GM23338 (cell line): ENCODE results near the gene VSTM2B. TPM values are rescaled to one million over a fixed set of nuclear protein-coding genes. Genes with fewer than 3 reads are reported as not detected.

ENCODE experiments used
- ATAC-seq: fragments of 200-7000 bp; cut with Tn5 transposase; 3 replicates; pipeline ENCODE4 v1.9.1; 2020
- DNase-seq: peaks from one replicate; pipeline ENCODE4 v3.0.0-alpha.2; 2015; ENCODE audit warnings: low spot score
- H2AFZ ChIP-seq: fragments of 200-600 bp; sonication (generic); 2 replicates; pipeline ENCODE4 v1.8.0; 2016; ENCODE audit warnings: antibody characterized with exemption, mild to moderate bottlenecking, moderate library complexity
- H3F3A ChIP-seq: fragments of 200-600 bp; sonication (generic); replicated peaks from 2 replicates; pipeline ENCODE4 v1.8.0; 2017; ENCODE audit warnings: antibody characterized with exemption, mixed run types, low read depth
- H3K27ac ChIP-seq: fragments of 200-600 bp; sonication (generic); 2 replicates; pipeline ENCODE4 v1.6.1; 2016; ENCODE audit warnings: low read depth
- H3K27me3 ChIP-seq: fragments of 200-600 bp; sonication (generic); 2 replicates; pipeline ENCODE4 v1.8.0; 2016; ENCODE audit warnings: mild to moderate bottlenecking, mixed run types, moderate library complexity; ENCODE audit not compliant: insufficient read depth
- H3K36me3 ChIP-seq: fragments of 200-600 bp; sonication (generic); 2 replicates; pipeline ENCODE4 v1.8.0; 2016; ENCODE audit warnings: mild to moderate bottlenecking; ENCODE audit not compliant: insufficient read depth
- H3K4me1 ChIP-seq: fragments of 200-600 bp; sonication (generic); 2 replicates; pipeline ENCODE4 v1.8.0; 2016; ENCODE audit warnings: mild to moderate bottlenecking, moderate library complexity; ENCODE audit not compliant: insufficient read depth
- H3K4me2 ChIP-seq: fragments of 200-600 bp; sonication (generic); 2 replicates; pipeline ENCODE4 v1.7.1; 2017; ENCODE audit warnings: mixed run types
- H3K4me3 ChIP-seq: fragments of 200-600 bp; sonication (generic); 2 replicates; pipeline ENCODE4 v1.6.1; 2016; ENCODE audit warnings: mixed run types
- H3K79me2 ChIP-seq: fragments of 200-600 bp; sonication (generic); replicated peaks from 2 replicates; pipeline ENCODE4 v1.8.0; 2017; ENCODE audit warnings: mild to moderate bottlenecking; ENCODE audit not compliant: insufficient read depth
- H3K9me2 ChIP-seq: fragments of 200-600 bp; sonication (generic); 2 replicates; pipeline ENCODE4 v1.8.0; 2017; ENCODE audit not compliant: insufficient read depth
- H4K20me1 ChIP-seq: fragments of 200-600 bp; sonication (generic); replicated peaks from 2 replicates; pipeline ENCODE4 v1.8.0; 2017; ENCODE audit warnings: mild to moderate bottlenecking; ENCODE audit not compliant: insufficient read depth
- H3K27ac Mint-ChIP-seq: 2 replicates; pipeline ENCODE4 v1.8.0; 2020; ENCODE audit warnings: inconsistent platforms, mild to moderate bottlenecking, moderate library complexity, mixed read lengths
- H3K27me3 Mint-ChIP-seq: 3 replicates; pipeline ENCODE4 v1.8.0; 2022; ENCODE audit warnings: low read depth, mild to moderate bottlenecking, moderate library complexity, mixed read lengths, inconsistent platforms; ENCODE audit not compliant: insufficient read depth, poor library complexity
- H3K36me3 Mint-ChIP-seq: 3 replicates; pipeline ENCODE4 v1.8.0; 2021; ENCODE audit warnings: low read depth, mild to moderate bottlenecking, inconsistent platforms, moderate library complexity, mixed read lengths
- H3K4me1 Mint-ChIP-seq: 3 replicates; pipeline ENCODE4 v1.8.0; 2020; ENCODE audit warnings: mild to moderate bottlenecking, inconsistent platforms, mixed read lengths
- H3K4me3 Mint-ChIP-seq: 3 replicates; pipeline ENCODE4 v1.8.0; 2021; ENCODE audit warnings: moderate library complexity, mild to moderate bottlenecking, inconsistent platforms, mixed read lengths
- H3K9me3 Mint-ChIP-seq: 3 replicates; pipeline ENCODE4 v1.8.0; 2020; ENCODE audit warnings: moderate library complexity, mild to moderate bottlenecking, inconsistent platforms, mixed read lengths
- CREB1 ChIP-seq: fragments of 250-450 bp; sonication (Bioruptor Pico); IDR thresholded peaks from 2 replicates; pipeline ENCODE4 v1.5.0; 2020; ENCODE audit warnings: low read depth, mild to moderate bottlenecking, moderate library complexity
- EZH2 ChIP-seq: fragments of 200-600 bp; sonication (generic); IDR thresholded peaks from one replicate; pipeline ENCODE4 v1.8.0; 2017; ENCODE audit warnings: antibody characterized with exemption, mild to moderate bottlenecking, low read depth; ENCODE audit not compliant: unreplicated experiment
- EZH2phosphoT487 ChIP-seq: fragments of 200-600 bp; sonication (generic); IDR thresholded peaks from one replicate; pipeline ENCODE4 v1.8.1; 2018; ENCODE audit warnings: antibody characterized with exemption; ENCODE audit not compliant: unreplicated experiment
- JUNB ChIP-seq: IDR thresholded peaks from one replicate; pipeline ENCODE4 v1.6.1; 2016; ENCODE audit warnings: antibody characterized with exemption; ENCODE audit not compliant: unreplicated experiment
- NANOG ChIP-seq: IDR thresholded peaks from 2 replicates; pipeline ENCODE4 v1.6.1; 2016; ENCODE audit warnings: antibody characterized with exemption, borderline replicate concordance
- POLR2AphosphoS5 ChIP-seq: IDR thresholded peaks from 2 replicates; pipeline ENCODE4 v1.6.1; 2016; ENCODE audit warnings: antibody characterized with exemption, low read depth
- ZNF114 ChIP-seq: fragments of 250-450 bp; sonication (Bioruptor Pico); IDR thresholded peaks from 2 replicates; pipeline ENCODE4 v1.5.0; 2020; ENCODE audit warnings: mild to moderate bottlenecking, moderate library complexity
- polyA plus RNA-seq: library from polyadenylated mRNA; unstranded; fragments of >200 nt; fragmentation: Nextera tagmentation; extraction: Ambion mirVana; gene quantifications from 2 replicates; pipeline ENCODE4 v1.2.1, GENCODE V29; 2016
- total RNA-seq: library from RNA; depleted of rRNA; stranded (reverse); fragments of >200 nt; shearing (Covaris generic); gene quantifications from 2 replicates; pipeline ENCODE4 v1.2.3, GENCODE V29; 2014
- TF ChIP-seq, protein P1 (sequence below), 2 experiments: fragments of 200-600 bp in 1 of 2; sonication (generic) in 1 of 2; conservative IDR thresholded peaks; 2 replicates each; pipeline versions ENCODE4 v1.5.1 to v1.6.1; 2016 to 2017; ENCODE audit warnings: antibody characterized with exemption in 2 of 2, low read depth in 2 of 2, mild to moderate bottlenecking in 2 of 2, moderate library complexity in 1 of 2
- TF ChIP-seq, protein P2 (sequence below): IDR thresholded peaks from 2 replicates; pipeline ENCODE4 v1.6.1; 2016; ENCODE audit warnings: antibody characterized with exemption
- TF ChIP-seq, protein P3 (sequence below): IDR thresholded peaks from one replicate; pipeline ENCODE4 v1.6.1; 2018; ENCODE audit warnings: antibody characterized with exemption; ENCODE audit not compliant: unreplicated experiment

The VSTM2B gene
- total and polyA plus RNA-seq, 2 experiments from 2014 or later = 1.2 to 1.8 TPM

DNA sequence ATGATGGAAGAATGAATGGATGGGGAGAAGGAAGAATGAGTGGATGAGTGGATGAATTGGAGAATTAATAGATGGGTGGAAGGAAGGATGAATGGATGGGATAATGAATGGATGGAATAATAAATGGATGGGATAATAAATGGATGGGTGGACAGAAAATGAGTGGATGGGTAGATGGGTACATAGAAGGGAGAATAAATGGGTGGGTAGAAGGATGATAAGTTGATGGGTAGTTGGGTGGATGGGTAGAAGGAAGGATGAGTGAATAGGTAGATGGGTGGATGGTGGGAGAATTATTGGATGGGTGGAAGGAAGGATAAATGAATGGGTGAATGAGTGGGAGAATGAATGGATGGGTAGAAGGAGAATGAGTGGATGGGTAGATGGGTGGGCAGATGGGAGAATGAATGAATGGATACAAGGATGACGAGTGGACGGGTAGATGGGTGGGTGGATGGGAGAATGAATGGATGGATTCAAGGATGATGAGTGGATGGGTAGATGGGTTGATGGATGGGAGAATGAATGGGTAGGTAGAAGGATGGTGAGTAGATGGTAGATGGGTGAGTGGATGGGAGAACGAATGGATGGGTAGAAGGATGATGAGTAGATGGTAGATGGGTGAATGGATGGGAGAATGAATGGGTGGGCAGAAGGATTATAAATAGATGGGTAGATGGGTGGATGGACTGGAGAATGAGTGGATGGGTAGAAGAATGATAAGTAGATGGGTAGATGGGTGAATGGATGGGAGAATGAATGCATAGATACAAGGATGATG is 15.9 kb downstream of the VSTM2B start (continued):
- no peak for TF ChIP-seq NANOG
- TF ChIP-seq JUNB = no peak
- TF ChIP-seq, protein P1, sequence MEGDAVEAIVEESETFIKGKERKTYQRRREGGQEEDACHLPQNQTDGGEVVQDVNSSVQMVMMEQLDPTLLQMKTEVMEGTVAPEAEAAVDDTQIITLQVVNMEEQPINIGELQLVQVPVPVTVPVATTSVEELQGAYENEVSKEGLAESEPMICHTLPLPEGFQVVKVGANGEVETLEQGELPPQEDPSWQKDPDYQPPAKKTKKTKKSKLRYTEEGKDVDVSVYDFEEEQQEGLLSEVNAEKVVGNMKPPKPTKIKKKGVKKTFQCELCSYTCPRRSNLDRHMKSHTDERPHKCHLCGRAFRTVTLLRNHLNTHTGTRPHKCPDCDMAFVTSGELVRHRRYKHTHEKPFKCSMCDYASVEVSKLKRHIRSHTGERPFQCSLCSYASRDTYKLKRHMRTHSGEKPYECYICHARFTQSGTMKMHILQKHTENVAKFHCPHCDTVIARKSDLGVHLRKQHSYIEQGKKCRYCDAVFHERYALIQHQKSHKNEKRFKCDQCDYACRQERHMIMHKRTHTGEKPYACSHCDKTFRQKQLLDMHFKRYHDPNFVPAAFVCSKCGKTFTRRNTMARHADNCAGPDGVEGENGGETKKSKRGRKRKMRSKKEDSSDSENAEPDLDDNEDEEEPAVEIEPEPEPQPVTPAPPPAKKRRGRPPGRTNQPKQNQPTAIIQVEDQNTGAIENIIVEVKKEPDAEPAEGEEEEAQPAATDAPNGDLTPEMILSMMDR (conservative IDR thresholded peaks at IDR 0.05; ENCODE audit: low read depth in 2 of 2) = no peak

DNA sequence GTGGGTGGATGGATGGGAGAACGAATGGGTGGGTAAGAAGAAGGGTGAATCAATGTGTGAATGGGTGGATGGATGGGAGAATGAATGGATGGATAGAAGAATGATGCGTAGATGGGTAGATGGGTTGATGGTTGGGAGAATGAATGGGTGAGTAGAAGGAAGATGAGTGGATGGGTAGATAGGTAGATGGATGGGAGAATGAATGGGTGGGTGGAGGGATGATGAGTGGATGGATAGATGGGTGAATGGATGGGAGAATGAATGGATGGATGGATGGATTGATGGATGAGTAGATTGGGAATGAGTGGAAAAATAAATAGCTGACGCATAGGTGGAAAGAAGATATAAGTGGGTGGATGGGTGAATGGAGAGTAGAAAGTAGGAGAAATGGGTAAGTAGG is 16.5 kb downstream of the VSTM2B start:
- ATAC-seq = no peak
- H3K27me3 ChIP-seq = no peaks in the 10 kb centered on the region
- peaks cover 12% of the 10 kb centered on the region; the same call in 1 of the 2 replicates for H3K9me2 ChIP-seq
- H3K27ac ChIP-seq = no peak overlapping the region
- TF ChIP-seq JUNB (no peak), ZNF114 (CRISPR knock-in tag) (no peak), NANOG (no peak)
- TF ChIP-seq, protein P2, sequence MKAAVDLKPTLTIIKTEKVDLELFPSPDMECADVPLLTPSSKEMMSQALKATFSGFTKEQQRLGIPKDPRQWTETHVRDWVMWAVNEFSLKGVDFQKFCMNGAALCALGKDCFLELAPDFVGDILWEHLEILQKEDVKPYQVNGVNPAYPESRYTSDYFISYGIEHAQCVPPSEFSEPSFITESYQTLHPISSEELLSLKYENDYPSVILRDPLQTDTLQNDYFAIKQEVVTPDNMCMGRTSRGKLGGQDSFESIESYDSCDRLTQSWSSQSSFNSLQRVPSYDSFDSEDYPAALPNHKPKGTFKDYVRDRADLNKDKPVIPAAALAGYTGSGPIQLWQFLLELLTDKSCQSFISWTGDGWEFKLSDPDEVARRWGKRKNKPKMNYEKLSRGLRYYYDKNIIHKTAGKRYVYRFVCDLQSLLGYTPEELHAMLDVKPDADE = no peak
- no peak overlapping the region for H3K4me3 ChIP-seq
- no peaks in the 10 kb centered on the region for H4K20me1 ChIP-seq
- H3F3A ChIP-seq = no peaks in the 10 kb centered on the region
- no peak overlapping the region for H2AFZ ChIP-seq
- Mint-ChIP-seq H3K27me3 (peaks cover 4% of the 10 kb centered on the region), H3K27ac (no peak overlapping the region), H3K4me3 (no peak overlapping the region), H3K4me1 (no peaks in the 10 kb centered on the region), H3K9me3 (peaks cover 3% of the 10 kb centered on the region; the same call in 2 of the 3 replicates), H3K36me3 (peaks cover 3% of the 10 kb centered on the region; the same call in 2 of the 3 replicates)
- no peak overlapping the region for H3K4me2 ChIP-seq
- DNase-seq = no peak
- no peaks in the 10 kb centered on the region for H3K36me3 ChIP-seq
- H3K4me1 ChIP-seq = no peaks in the 10 kb centered on the region
- no peaks in the 10 kb centered on the region for H3K79me2 ChIP-seq

DNA sequence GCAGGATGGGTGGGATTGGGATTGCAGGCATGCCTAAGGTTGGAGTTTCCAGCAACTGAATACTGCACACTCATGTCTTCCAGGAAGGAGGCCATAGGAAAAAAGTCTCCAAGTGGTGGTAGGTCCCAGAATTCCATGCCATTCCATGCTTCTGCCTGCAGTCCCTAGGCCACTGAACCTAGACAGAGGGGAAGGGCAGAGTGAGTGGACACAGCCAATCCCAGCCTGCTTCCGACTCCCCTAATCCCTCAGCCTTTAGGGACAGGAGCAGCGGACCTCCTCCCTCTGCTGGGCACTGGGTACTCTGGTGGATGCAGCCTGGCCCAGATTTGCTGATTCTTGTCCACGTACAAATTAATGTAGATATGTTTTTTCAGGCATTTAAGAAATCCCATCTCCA is 17.0 kb downstream of the VSTM2B start:
- no peak for DNase-seq
- no peak for ATAC-seq

More for the DNA sequence above, 17.0 kb downstream of the VSTM2B start:
- Histone ChIP-seq H2AFZ (no peak overlapping the region), H3K27me3 (no peaks in the 10 kb centered on the region), H3K4me2 (no peak overlapping the region), H3K4me1 (no peaks in the 10 kb centered on the region), H4K20me1 (no peaks in the 10 kb centered on the region), H3K9me2 (peaks cover 12% of the 10 kb centered on the region; the same call in 1 of the 2 replicates), H3F3A (no peaks in the 10 kb centered on the region), H3K27ac (no peak overlapping the region), H3K36me3 (no peaks in the 10 kb centered on the region), H3K4me3 (no peak overlapping the region), H3K79me2 (no peaks in the 10 kb centered on the region)
- H3K27ac Mint-ChIP-seq = no peak overlapping the region
- H3K27me3 Mint-ChIP-seq = peaks cover 7% of the 10 kb centered on the region
- H3K9me3 Mint-ChIP-seq = peaks cover 3% of the 10 kb centered on the region; the same call in 2 of the 3 replicates
- TF ChIP-seq EZH2phosphoT487 (no peak), EZH2 (no peak), ZNF114 (CRISPR knock-in tag) (no peak), CREB1 (CRISPR knock-in tag) (no peak), JUNB (no peak), POLR2AphosphoS5 (no peak)
- TF ChIP-seq, protein P3, sequence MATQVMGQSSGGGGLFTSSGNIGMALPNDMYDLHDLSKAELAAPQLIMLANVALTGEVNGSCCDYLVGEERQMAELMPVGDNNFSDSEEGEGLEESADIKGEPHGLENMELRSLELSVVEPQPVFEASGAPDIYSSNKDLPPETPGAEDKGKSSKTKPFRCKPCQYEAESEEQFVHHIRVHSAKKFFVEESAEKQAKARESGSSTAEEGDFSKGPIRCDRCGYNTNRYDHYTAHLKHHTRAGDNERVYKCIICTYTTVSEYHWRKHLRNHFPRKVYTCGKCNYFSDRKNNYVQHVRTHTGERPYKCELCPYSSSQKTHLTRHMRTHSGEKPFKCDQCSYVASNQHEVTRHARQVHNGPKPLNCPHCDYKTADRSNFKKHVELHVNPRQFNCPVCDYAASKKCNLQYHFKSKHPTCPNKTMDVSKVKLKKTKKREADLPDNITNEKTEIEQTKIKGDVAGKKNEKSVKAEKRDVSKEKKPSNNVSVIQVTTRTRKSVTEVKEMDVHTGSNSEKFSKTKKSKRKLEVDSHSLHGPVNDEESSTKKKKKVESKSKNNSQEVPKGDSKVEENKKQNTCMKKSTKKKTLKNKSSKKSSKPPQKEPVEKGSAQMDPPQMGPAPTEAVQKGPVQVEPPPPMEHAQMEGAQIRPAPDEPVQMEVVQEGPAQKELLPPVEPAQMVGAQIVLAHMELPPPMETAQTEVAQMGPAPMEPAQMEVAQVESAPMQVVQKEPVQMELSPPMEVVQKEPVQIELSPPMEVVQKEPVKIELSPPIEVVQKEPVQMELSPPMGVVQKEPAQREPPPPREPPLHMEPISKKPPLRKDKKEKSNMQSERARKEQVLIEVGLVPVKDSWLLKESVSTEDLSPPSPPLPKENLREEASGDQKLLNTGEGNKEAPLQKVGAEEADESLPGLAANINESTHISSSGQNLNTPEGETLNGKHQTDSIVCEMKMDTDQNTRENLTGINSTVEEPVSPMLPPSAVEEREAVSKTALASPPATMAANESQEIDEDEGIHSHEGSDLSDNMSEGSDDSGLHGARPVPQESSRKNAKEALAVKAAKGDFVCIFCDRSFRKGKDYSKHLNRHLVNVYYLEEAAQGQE = no peak
- TF ChIP-seq, protein P1 (conservative IDR thresholded peaks at IDR 0.05; ENCODE audit: low read depth in 2 of 2) = no peak
- H3K36me3 Mint-ChIP-seq = peaks cover 3% of the 10 kb centered on the region; the same call in 2 of the 3 replicates
- no peak overlapping the region for H3K4me3 Mint-ChIP-seq
- H3K4me1 Mint-ChIP-seq = peaks cover 2% of the 10 kb centered on the region; the same call in 1 of the 3 replicates
